HCT116 (cell line): ENCODE data around the gene SALL4. TPM values are rescaled to one million over a fixed set of nuclear protein-coding genes. Genes with fewer than 3 reads are reported as not detected.
A peak's percentile ranks its signal among the peaks of the same experiment; 100 is the strongest.

ENCODE experiments used
- ATAC-seq: fragments of 200-7000 bp; cut with Tn5 transposase; 2 replicates; pipeline ENCODE4 v1.9.1; 2020; ENCODE audit warnings: mild to moderate bottlenecking, moderate library complexity
- BruUV-seq: library from RNA; stranded (reverse); fragments of 400-500 nt; replicated peaks from 2 replicates; lab custom pipeline; 2021; lab: Mats Ljungman, UMichigan
- CTCF ChIA-PET: fragments of 300-600 bp; sonication (Branson Sonifier 250); formaldehyde crosslinking; loops from one replicate; lab custom pipeline; 2021; ENCODE audit warnings: antibody characterized with exemption; lab: Charles Lee
- POLR2A ChIA-PET: fragments of 300-600, 350-600 bp; sonication (Branson Sonifier 250); formaldehyde crosslinking; loops from one replicate; lab custom pipeline; 2021; ENCODE audit warnings: antibody characterized with exemption; lab: Charles Lee
- RAD21 ChIA-PET, 2 experiments: fragments of 300-600 bp; sonication (Branson Sonifier 250); formaldehyde crosslinking; loops; one replicate each; lab custom pipeline; 2023; ENCODE audit warnings: low total read pairs in 2 of 2; ENCODE audit not compliant: uncharacterized antibody in 2 of 2, unreplicated experiment in 2 of 2, low non-redundant PET in 1 of 2; lab: Charles Lee
- DNase-seq: peaks from one replicate; pipeline ENCODE4 v3.0.0-alpha.2; 2010; ENCODE audit warnings: low read depth, low spot score
- H2AFZ ChIP-seq: fragments of 200-600 bp; shearing (Covaris generic), sonication (generic); 2 replicates; pipeline ENCODE4 v1.6.1; 2017; ENCODE audit warnings: low read depth, mixed run types, mixed read lengths, antibody characterized with exemption, low read length; ENCODE audit not compliant: poor library complexity, severe bottlenecking
- H3K27ac ChIP-seq: 2 replicates; pipeline ENCODE4 v1.5.1; 2012; ENCODE audit warnings: low read depth, low read length
- H3K27me3 ChIP-seq: fragments of 200-600 bp; sonication (generic); 2 replicates; pipeline ENCODE4 v1.6.1; 2016; ENCODE audit warnings: mixed run types, low read length, mixed read lengths; ENCODE audit not compliant: insufficient read depth
- H3K36me3 ChIP-seq, 2 experiments: fragments of 200-500 bp in 1 of 2; fragments of 200-600 bp in 1 of 2; sonication (Bioruptor generic) in 1 of 2; sonication (generic) in 1 of 2; 2 replicates each; pipeline versions ENCODE4 v1.5.1 to v1.6.1; 2014 to 2016; ENCODE audit warnings: low read length in 2 of 2, inconsistent platforms in 1 of 2, mixed read lengths in 1 of 2, mixed run types in 1 of 2; ENCODE audit not compliant: insufficient read depth in 2 of 2, control insufficient read depth in 1 of 2
- H3K4me1 ChIP-seq, 2 experiments: fragments of 200-600 bp in 1 of 2; sonication (generic) in 1 of 2; 2 replicates each; pipeline versions ENCODE4 v1.5.1 to v1.6.1; 2012 to 2017; ENCODE audit warnings: low read length in 2 of 2, inconsistent platforms in 1 of 2, mild to moderate bottlenecking in 1 of 2, mixed read lengths in 1 of 2, mixed run types in 1 of 2, moderate library complexity in 1 of 2; ENCODE audit not compliant: insufficient read depth in 2 of 2, control insufficient read depth in 1 of 2
- H3K4me2 ChIP-seq: fragments of 200-600 bp; sonication (generic); 2 replicates; pipeline ENCODE4 v1.6.1; 2017; ENCODE audit warnings: mixed run types, low read length, mixed read lengths
- H3K4me3 ChIP-seq, 2 experiments: fragments of 200-600 bp in 1 of 2; sonication (generic) in 1 of 2; replicated peaks in 1 of 2; 2 replicates each; pipeline ENCODE4 v1.5.1; 2011 to 2016; ENCODE audit warnings: low read length in 2 of 2, control low read depth in 1 of 2, low read depth in 1 of 2, mild to moderate bottlenecking in 1 of 2, mixed read lengths in 1 of 2, mixed run types in 1 of 2
- H3K79me2 ChIP-seq: fragments of 200-600 bp; sonication (generic); 2 replicates; pipeline ENCODE4 v1.6.1; 2017; ENCODE audit warnings: mild to moderate bottlenecking, mixed run types, low read length, moderate library complexity, mixed read lengths; ENCODE audit not compliant: insufficient read depth
- H3K9ac ChIP-seq: fragments of 200-600 bp; sonication (generic); 2 replicates; pipeline ENCODE4 v1.6.1; 2016; ENCODE audit warnings: low read length, mixed read lengths
- H3K9me2 ChIP-seq: fragments of 200-600 bp; sonication (generic), shearing (Covaris generic); 2 replicates; pipeline ENCODE4 v1.6.1; 2017; ENCODE audit warnings: mixed run types, mild to moderate bottlenecking, moderate library complexity; ENCODE audit not compliant: insufficient read depth
- H3K9me3 ChIP-seq, 2 experiments: fragments of 200-500 bp in 1 of 2; fragments of 200-600 bp in 1 of 2; sonication (Bioruptor generic) in 1 of 2; sonication (generic) in 1 of 2; 2 replicates each; pipeline ENCODE4 v1.6.1; 2014 to 2017; ENCODE audit warnings: low read length in 2 of 2, mixed read lengths in 2 of 2, inconsistent platforms in 1 of 2, low read depth in 1 of 2, mild to moderate bottlenecking in 1 of 2, mixed run types in 1 of 2, moderate library complexity in 1 of 2; ENCODE audit not compliant: control insufficient read depth in 1 of 2, insufficient read depth in 1 of 2
- H4K20me1 ChIP-seq: fragments of 200-600 bp; sonication (generic), shearing (Covaris generic); 2 replicates; pipeline ENCODE4 v1.6.1; 2017; ENCODE audit warnings: mixed run types, mild to moderate bottlenecking, moderate library complexity; ENCODE audit not compliant: insufficient read depth
- CEBPB ChIP-seq: IDR thresholded peaks from 2 replicates; pipeline ENCODE4 v1.6.1; 2012; ENCODE audit warnings: low read depth
- EGR1 ChIP-seq: IDR thresholded peaks from 2 replicates; pipeline ENCODE4 v1.6.1; 2012; ENCODE audit warnings: low read depth
- EZH2 ChIP-seq: fragments of 200-600 bp; sonication (generic); IDR thresholded peaks from 2 replicates; pipeline ENCODE4 v1.6.1; 2017; ENCODE audit warnings: antibody characterized with exemption, mixed run types
- EZH2phosphoT487 ChIP-seq: fragments of 200-600 bp; IDR thresholded peaks from 2 replicates; pipeline ENCODE4 v1.6.1; 2018; ENCODE audit warnings: antibody characterized with exemption, borderline replicate concordance
- FOSL1 ChIP-seq: IDR thresholded peaks from 2 replicates; pipeline ENCODE4 v1.6.1; 2012; ENCODE audit warnings: low read depth
- JUND ChIP-seq: IDR thresholded peaks from 2 replicates; pipeline ENCODE4 v1.6.1; 2012
- POLR2A ChIP-seq: IDR thresholded peaks from 2 replicates; pipeline ENCODE4 v1.7.0; 2011; ENCODE audit warnings: borderline replicate concordance; ENCODE audit not compliant: insufficient read depth, insufficient read length; ENCODE audit errors: extremely low read depth
- POLR2AphosphoS5 ChIP-seq: IDR thresholded peaks from 2 replicates; pipeline ENCODE4 v1.6.1; 2011; ENCODE audit warnings: mild to moderate bottlenecking, low read depth, low read length, moderate library complexity
- RAD21 ChIP-seq: IDR thresholded peaks from 2 replicates; pipeline ENCODE4 v1.6.1; 2012; ENCODE audit warnings: low read depth, mild to moderate bottlenecking
- SRF ChIP-seq: IDR thresholded peaks from 2 replicates; pipeline ENCODE4 v1.6.1; 2012; ENCODE audit warnings: low read depth
- TCF7L2 ChIP-seq: IDR thresholded peaks from 2 replicates; pipeline ENCODE4 v1.7.0; 2011; ENCODE audit warnings: borderline replicate concordance, inconsistent platforms; ENCODE audit not compliant: insufficient read depth, insufficient read length; ENCODE audit errors: extremely low read depth
- ZFX ChIP-seq: fragments of 450-650 bp; IDR thresholded peaks from 2 replicates; pipeline ENCODE4 v1.6.1; 2017
- intact Hi-C: fragments of 100-400 bp; cut with micrococcal nuclease; formaldehyde crosslinking; loops from 2 replicates; pipeline ENCODE4 v1.10.0; 2022
- total RNA-seq: library from RNA; stranded (reverse); gene quantifications from one replicate; pipeline ENCODE4 v1.2.1, GENCODE V29; 2021; ENCODE audit not compliant: unreplicated experiment
- TF ChIP-seq, protein P1 (sequence below): IDR thresholded peaks from 2 replicates; pipeline ENCODE4 v1.6.1; 2012
- TF ChIP-seq, protein P2 (sequence below): IDR thresholded peaks from 2 replicates; pipeline ENCODE4 v1.6.1; 2011; ENCODE audit warnings: mild to moderate bottlenecking, low read length, moderate library complexity; ENCODE audit not compliant: insufficient replicate concordance; ENCODE audit errors: extremely low read depth

Gene SALL4
- total RNA-seq, 1 experiment from 2014 or later: 1.9 TPM

GRCh38 chr20:51803148-51803854 lies 980 bp upstream of the SALL4 start:
- no peaks in the 10 kb centered on the region for H3K79me2 ChIP-seq
- intact Hi-C loops: loop anchor here (5.0 kb wide), 1 partner anchor 279 kb away; no protein-coding TSS in a partner anchor
- BruUV-seq: no TSS peak
- no peaks in the 10 kb centered on the region for H4K20me1 ChIP-seq
- peaks cover 0 to 12% of the 10 kb centered on the region in 2 experiments; a peak in 1 of 4 replicates for H3K4me1 ChIP-seq
- H3K4me2 ChIP-seq: no peak overlapping the region
- H2AFZ ChIP-seq: no peak overlapping the region
- no peaks in the 10 kb centered on the region for H3K9me2 ChIP-seq
- H3K4me3 ChIP-seq: no peak overlapping the region
- no peaks in the 10 kb centered on the region for H3K36me3 ChIP-seq
- ChIA-PET POLR2A (no interaction called here), RAD21 (no interaction called here), CTCF (no interaction called here)
- H3K9me3 ChIP-seq: no peaks in the 10 kb centered on the region
- DNase-seq (no peak), ATAC-seq (no peak)
- TF ChIP-seq EZH2phosphoT487: no peak
- TF ChIP-seq FOSL1: no peak
- no peak for TF ChIP-seq POLR2AphosphoS5
- no peak for TF ChIP-seq CEBPB
- TF ChIP-seq RAD21: no peak
- TF ChIP-seq, protein P1, sequence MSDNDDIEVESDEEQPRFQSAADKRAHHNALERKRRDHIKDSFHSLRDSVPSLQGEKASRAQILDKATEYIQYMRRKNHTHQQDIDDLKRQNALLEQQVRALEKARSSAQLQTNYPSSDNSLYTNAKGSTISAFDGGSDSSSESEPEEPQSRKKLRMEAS: no peak
- no peak for TF ChIP-seq TCF7L2
- TF ChIP-seq EGR1: no peak
- TF ChIP-seq JUND: no peak
- TF ChIP-seq ZFX: no peak
- no peak overlapping the region for H3K9ac ChIP-seq
- no peak overlapping the region for H3K27ac ChIP-seq
- no peaks in the 10 kb centered on the region for H3K27me3 ChIP-seq

DNA sequence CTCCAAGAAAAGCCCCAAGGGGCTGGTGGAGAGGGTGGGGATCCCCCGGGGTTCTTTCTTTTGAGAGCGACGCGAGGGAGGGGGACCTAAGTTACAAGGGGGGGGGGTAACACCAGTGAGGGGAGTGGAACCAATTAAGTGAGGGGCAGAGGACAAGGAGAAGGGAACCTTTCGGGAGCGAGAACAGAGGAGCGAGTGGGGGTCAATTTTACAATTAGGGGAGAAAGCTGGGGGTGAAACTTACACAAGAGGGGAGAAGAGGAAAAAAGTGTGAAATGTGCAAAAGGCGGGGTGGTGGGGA lies 548 bp downstream of the SALL4 start:
- H3K36me3 ChIP-seq: no peaks in the 10 kb centered on the region
- DNase-seq (no peak), ATAC-seq (no peak)
- H3K4me2 ChIP-seq: peak overlapping the region; percentile 87
- RAD21 ChIA-PET: no interaction called here
- no peak overlapping the region for H2AFZ ChIP-seq
- peaks cover 0 to 18% of the 10 kb centered on the region in 2 experiments; a peak in 2 of 4 replicates for H3K4me1 ChIP-seq
- intact Hi-C loops: loop anchor here (2.0 to 5.0 kb wide), 2 partner anchors 259 to 281 kb away; no protein-coding TSS in a partner anchor
- BruUV-seq: no TSS peak
- POLR2A ChIA-PET: no interaction called here
- TF ChIP-seq SRF: no peak
- TF ChIP-seq, protein P1: no peak
- TF ChIP-seq EZH2phosphoT487: no peak
- TF ChIP-seq, protein P2, sequence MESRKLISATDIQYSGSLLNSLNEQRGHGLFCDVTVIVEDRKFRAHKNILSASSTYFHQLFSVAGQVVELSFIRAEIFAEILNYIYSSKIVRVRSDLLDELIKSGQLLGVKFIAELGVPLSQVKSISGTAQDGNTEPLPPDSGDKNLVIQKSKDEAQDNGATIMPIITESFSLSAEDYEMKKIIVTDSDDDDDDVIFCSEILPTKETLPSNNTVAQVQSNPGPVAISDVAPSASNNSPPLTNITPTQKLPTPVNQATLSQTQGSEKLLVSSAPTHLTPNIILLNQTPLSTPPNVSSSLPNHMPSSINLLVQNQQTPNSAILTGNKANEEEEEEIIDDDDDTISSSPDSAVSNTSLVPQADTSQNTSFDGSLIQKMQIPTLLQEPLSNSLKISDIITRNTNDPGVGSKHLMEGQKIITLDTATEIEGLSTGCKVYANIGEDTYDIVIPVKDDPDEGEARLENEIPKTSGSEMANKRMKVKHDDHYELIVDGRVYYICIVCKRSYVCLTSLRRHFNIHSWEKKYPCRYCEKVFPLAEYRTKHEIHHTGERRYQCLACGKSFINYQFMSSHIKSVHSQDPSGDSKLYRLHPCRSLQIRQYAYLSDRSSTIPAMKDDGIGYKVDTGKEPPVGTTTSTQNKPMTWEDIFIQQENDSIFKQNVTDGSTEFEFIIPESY: no peak
- TF ChIP-seq EZH2: no peak
- no peak for TF ChIP-seq RAD21
- no peak for TF ChIP-seq POLR2A
- no peak for TF ChIP-seq TCF7L2
- TF ChIP-seq, all 23 proteins: peak for 0
- Histone ChIP-seq H3K9me2 (no peaks in the 10 kb centered on the region), H3K27ac (no peak overlapping the region), H3K79me2 (no peaks in the 10 kb centered on the region), H3K9ac (no peak overlapping the region), H3K27me3 (no peaks in the 10 kb centered on the region), H3K9me3 (no peaks in the 10 kb centered on the region), H3K4me3 (no peak overlapping the region), H4K20me1 (no peaks in the 10 kb centered on the region)
- CTCF ChIA-PET: no interaction called here
